Activated CD4-positive, alpha-beta T cell treated with anti-CD3 and anti-CD28 coated beads, Interleukin-10, Interleukin-2, amounts not matched to agents 100 ng/mL and 50 ng/mL, durations not matched to agents 16 hours and 8 hours (primary cell): ENCODE measurements around the gene KRTAP1-3.
"Not testable (repeated sequence)": the region's sequence is repeated elsewhere in the genome, so short reads cannot be mapped to it uniquely, and the experiment has no call there.

ENCODE experiments used
- DNase-seq: peaks from one replicate; pipeline ENCODE4 v3.0.0-alpha.2; 2020

Gene KRTAP1-3, protein sequence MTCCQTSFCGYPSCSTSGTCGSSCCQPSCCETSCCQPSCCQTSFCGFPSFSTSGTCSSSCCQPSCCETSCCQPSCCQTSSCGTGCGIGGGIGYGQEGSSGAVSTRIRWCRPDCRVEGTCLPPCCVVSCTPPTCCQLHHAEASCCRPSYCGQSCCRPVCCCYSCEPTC

DNA sequence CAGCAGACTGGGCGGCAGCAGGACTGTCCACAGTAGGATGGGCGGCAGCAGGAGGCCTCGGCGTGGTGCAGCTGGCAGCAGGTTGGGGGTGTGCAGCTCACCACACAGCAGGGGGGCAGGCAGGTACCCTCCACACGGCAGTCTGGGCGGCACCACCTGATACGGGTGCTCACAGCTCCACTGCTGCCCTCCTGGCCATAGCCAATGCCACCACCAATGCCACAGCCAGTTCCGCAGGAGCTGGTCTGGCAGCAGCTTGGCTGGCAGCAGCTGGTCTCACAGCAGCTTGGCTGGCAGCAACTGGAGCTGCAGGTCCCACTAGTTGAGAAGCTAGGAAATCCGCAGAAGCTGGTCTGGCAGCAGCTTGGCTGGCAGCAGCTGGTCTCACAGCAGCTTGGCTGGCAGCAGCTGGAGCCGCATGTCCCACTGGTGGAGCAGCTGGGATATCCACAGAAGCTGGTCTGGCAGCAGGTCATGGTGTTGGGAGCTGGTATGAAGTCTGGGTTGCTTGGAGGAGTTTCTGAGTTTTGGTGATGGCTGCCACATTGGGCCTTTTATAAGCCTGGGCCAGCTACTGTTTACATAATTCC lies at the start of gene KRTAP1-3:
Gene KRTAP1-3 (minus strand): TSS at position 529 of the 590 bp plus-strand sequence. CDS start 53 bp downstream, at position 476.
- not testable (repeated sequence) for DNase-seq

DNA sequence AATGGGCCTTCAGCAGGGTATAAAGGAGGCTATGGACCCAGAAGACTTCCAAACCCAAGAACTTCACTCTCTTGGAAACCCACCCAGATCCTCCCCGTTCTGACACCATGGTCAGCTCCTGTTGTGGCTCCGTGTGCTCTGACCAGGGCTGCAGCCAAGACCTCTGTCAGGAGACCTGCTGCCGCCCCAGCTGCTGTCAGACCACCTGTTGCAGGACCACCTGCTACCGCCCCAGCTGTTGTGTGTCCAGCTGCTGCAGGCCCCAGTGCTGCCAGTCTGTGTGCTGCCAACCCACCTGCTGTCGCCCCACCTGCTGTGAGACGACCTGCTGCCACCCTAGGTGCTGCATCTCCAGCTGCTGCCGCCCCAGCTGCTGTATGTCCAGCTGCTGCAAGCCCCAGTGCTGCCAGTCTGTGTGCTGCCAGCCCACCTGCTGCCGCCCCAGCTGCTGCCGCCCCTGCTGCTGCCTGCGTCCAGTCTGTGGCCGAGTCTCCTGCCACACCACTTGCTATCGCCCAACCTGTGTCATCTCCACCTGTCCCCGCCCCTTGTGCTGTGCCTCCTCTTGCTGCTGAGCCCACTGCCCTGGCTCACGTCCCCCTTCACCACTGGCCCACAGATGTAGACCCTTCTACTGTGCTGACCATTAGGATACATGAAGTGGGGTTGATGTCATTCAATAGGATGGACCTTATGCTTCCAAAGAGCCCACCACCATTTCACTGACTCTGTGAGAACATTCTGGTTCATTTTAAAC lies 49.6 kb upstream of the KRTAP1-3 start, which contains the start of gene KRTAP4-7:
Gene KRTAP4-7 (plus strand): TSS at position 51 of the 757 bp plus-strand sequence. CDS start 57 bp downstream, at position 108.
- DNase-seq: not testable (repeated sequence)

DNA sequence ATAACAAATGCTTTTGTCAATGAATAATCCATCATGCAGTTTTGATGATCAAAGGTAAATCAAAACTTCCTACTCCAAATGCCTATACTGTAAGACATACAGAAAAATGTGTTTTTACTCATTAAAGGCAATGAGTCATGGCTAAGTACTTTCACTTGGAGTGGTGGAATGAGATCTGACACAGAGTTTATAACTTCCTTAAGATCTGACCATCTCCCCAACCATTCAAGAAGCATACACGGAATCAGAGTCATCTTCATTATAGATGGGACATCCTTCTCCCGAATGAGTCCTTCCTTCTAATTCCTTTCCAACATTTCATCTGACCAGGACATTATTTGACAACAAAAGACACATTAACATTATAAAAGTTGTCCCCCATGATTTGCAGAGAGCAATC lies 48.8 kb upstream of the KRTAP1-3 start:
- not testable (repeated sequence) for DNase-seq

DNA sequence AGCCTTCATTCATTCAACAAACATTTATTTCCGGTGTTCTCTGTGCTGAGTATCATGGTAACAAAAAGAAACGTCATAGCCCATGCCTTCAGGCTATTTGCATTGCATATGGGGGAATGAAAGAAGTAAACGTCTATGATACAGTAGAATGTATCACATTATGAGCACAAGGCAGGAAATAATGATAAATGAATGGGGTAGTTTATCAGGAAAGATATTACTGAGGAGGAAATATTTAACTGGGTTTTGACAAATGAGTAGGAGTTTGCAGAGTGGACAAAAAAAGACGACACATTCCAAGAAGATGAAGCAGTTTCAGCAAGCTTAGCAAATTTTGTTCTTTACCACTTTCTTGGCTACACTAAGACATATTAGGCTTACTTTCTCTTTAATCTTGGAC lies 48.0 kb upstream of the KRTAP1-3 start:
- no peak for DNase-seq

DNA sequence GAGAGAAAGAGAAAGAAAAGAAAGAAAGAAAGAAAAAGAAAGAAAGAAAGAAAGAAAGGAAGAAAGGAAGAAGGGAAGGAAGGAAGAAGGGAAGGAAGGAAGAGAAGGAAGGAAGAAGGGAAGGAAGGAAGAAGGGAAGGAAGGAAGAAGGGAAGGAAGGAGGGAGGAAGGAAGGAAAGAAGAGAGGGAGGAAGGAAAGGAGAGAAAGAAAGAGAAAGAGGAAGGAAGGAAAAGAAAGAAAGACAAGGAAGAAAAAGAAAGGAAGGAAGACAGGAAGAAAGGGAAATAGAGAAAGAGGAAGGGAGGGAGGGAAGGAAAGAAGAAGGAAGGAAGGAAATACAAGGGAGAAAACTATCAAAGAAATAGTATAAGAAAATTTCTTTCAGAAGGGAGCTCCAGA lies 42.1 kb upstream of the KRTAP1-3 start:
- DNase-seq: no peak

DNA sequence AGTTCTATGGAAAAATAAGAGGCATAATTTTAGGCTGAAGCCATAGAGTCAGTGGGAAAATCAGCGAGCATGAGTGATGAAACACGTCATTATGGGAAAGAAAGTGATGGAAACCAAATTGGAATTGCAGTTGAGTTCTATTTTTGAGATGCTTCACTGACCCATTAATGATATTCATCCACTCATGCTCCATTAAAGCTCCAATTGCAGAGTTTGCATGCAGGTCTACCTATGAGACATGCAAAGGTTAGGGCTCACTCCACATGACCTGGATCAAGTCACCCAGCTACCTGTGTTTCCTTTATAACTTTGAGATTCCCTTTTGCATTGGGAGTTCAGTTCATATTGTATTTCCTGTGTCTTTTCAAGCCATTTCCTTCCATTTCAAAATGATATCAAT lies 39.0 kb upstream of the KRTAP1-3 start:
- DNase-seq: no peak

DNA sequence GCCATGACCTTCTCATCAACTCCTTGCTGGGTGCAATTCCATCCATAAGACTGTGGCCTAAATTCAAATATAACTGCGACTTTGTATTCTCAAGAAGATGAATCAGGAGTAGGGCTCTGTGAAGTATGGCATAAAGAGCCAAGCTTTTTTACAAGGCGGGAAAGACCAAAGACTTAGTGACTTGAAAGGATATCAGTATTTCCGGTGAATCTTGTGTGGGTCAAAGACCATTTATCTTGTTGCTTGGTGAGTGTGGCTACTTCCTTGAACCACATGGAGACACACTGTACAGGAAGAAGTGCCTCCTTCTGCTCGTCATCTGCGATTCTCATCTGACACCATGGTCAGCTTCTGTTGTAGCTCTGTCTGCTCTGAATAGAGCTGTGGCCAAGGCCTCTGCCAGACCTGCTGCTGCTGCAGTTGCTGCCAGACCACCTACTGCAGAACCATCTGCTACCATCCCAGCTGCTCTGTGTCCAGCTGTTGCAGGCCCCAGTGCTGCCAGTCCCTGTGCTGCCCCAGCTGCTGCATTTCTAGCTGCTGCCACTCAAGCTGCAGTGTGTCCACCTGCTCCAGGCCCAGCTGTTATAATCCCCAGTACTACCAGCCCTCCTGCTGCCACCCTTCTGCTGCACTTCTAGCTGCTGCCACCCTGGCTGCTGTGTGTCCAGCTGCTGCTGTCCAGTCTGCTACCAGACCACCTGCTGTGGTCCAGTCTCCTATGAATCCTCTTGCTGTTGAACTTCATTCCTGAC lies 37.1 kb upstream of the KRTAP1-3 start:
- no peak for DNase-seq

DNA sequence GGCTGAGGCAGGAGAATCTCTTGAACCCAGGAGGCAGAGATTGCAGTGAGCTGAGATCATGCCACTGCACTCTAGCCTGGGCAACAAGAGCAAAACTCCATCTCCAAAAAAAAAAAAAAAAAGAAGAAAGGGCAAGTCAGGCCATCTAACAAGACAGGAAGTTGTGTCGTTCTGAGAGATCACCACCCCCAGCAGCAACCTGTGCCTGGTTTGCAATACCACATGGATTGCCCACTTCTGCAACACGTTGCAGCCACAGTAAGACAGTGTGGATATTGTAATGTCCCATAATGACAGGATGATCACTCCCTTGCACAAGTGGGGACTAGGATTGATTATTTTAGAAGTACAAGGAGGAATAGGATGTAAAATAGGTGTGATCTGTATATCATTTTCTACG lies 34.4 kb upstream of the KRTAP1-3 start:
- DNase-seq: no peak

DNA sequence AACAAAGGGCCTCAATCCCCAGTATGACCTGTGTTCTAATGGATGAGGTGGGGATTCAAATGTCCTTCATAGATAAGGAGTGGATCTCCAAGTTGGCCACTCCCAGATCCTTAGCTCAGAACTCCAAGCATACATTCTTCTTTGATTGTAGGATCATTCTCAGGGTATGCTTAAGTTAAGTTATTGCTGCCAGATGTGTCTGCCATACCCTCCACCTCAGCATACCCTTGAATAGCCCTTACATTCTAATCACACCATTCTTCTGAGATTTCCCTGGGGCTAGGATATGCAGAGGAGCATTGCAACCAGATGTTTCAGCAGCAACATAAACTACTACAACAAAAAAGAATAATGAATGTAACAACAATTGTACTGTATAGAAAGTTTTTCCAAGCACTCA lies 32.6 kb upstream of the KRTAP1-3 start:
- no peak for DNase-seq

DNA sequence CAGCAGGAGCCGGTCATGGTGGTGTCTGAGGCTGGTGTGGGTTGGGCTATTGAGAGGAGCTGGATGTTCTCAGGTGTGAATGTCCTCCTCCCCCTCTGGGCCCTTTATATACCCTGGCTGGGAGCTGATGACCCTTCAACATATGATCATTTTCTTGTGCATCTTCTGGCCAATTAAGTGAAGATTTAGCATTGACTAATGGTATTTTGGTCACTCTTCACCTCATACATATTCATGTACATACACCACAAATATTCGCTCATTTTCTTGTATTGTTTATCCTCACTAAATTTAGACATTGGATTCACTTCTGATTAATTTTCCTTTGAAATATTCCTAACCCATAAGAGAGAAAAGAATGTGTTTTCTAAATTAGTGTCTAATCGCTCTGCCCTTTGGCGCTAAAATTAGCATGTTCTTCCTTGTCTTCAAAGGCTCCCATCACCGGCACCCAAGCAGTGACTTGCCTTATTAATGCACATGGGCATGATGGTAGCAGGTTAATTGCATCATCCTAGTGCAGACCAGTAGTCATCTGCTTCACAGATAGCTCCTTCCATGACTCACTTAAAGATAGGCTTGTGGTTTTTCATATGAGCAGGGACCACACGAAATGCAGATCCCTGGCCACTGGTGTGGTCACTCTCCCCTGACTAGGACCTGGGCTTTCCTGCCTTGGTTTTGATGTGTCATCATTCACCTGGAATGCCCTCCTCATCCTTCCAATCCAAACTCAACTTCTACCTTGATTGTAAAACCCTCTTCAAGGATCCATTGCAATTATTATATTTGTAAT lies 31.4 kb upstream of the KRTAP1-3 start, which contains the start of gene KRTAP2-4:
Gene KRTAP2-4 (minus strand): TSS at position 51 of the 796 bp plus-strand sequence. CDS start 34 bp downstream, at position 17.
- peak; percentile 5 for DNase-seq

DNA sequence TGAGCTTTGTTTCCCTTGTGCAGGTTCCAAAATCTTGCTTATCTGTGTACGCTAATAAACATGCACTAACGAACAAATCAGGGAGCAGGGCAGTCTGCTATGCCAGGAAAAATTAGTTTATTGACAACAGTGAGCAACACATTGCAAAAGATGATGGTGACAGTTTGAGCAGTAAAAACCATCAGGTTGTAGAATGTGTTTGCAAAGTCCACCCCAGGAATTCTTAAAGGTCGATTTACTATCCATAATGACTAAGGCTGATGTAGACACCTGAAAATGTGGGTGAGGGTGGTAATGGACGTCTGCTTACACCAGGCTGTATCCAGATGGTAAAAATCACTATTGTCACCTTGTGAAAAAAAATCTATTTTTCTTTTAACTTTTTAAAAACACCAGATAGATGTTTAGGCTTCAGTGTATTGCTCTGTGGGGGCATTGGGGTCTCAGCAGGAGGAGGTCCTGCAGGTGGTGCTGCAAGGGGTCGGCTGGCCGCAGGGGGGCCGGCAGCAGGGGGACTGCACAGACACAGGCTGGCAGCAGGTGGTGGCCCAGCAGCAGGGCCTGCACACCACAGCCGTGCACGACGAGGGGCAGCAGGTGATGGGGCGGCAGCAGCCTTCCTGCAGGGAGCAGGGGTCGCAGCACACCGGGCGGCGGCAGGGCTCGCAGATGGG lies 30.5 kb upstream of the KRTAP1-3 start:
- not testable (repeated sequence) for DNase-seq

DNA sequence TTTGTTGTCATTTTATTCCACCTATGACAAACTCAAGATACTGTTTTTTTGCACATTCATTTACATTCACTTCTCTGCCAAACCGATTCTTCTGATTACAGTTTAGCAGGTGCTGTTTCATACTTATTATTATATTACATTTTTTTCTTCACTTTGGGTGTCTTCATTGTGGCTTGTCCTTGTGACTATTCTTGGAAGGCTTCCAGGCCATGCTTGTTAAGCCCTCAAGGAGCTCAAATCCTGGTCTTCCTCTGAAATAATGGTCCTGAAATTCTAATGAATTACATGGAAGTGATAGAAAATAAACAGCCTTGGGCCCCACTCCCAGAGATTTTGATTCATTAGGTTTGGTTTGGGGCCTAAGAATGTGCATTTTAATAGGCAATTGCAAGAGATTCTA lies 29.6 kb upstream of the KRTAP1-3 start:
- no peak for DNase-seq

DNA sequence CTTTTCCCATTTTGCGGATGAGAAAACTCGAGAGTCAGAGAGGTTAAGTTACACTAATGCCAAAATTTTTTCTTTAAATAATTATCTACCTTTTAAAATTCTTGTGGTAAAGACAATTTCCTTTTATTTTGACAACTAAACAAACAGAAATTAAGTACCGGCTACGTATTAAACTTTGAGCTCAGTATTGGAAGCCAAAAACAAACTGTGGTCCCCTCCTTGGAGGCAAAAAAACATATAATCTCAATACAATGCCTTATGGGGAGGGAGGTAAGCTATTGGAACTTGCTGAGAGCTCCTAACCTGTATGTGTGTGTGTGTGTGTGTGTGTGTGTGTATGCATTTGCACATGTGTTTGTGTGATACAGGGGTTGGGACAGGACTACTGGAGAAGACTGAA lies 28.8 kb upstream of the KRTAP1-3 start:
- no peak for DNase-seq

DNA sequence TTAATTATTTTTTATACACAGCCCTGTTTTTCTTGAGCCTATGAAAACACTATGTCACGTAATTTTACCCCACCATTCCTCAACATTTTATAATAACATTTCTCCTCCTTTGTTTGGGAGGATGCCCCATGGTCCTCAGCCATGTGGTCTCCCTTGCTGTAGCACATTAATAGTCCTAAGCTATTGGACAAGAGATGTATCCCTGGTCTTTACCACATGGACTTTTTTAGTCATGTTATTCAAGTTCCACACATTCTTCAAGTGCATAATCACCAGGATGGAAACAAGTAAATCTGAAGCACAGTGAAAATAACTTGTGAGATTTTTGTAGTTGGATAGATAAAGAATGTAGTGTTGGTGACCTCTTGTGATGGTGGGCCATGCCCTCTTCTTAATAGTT lies 27.3 kb upstream of the KRTAP1-3 start:
- DNase-seq: no peak

DNA sequence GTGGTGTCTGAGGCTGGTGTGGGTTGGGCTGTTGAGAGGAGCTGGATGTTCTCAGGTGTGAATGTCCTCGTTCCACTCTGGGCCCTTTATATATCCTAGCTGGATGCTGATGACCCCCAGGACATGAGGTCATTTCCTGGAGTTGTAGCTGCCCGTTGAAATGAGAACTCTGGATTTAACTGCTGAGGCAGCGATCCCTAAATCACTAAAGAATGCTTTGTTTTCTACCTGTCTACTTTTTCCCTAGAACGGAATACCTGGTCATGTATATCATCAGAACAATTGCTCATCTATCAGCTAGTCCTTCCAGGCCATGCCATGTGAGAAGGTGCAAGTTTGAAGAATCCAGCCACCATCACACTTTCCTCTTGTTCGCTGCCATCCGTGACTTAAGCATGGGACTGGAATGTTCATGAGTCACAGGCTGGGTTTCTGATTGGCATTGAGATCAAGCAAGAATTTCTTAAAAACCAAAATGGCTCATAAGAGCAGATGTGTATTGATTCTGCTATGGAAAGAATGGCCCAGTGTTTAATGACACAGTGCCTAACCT lies 25.5 kb upstream of the KRTAP1-3 start, which contains the start of gene KRTAP2-3:
Gene KRTAP2-3 (minus strand): TSS at position 63 of the 553 bp plus-strand sequence. CDS start 64 bp downstream, outside the sequence.
- DNase-seq: no peak

DNA sequence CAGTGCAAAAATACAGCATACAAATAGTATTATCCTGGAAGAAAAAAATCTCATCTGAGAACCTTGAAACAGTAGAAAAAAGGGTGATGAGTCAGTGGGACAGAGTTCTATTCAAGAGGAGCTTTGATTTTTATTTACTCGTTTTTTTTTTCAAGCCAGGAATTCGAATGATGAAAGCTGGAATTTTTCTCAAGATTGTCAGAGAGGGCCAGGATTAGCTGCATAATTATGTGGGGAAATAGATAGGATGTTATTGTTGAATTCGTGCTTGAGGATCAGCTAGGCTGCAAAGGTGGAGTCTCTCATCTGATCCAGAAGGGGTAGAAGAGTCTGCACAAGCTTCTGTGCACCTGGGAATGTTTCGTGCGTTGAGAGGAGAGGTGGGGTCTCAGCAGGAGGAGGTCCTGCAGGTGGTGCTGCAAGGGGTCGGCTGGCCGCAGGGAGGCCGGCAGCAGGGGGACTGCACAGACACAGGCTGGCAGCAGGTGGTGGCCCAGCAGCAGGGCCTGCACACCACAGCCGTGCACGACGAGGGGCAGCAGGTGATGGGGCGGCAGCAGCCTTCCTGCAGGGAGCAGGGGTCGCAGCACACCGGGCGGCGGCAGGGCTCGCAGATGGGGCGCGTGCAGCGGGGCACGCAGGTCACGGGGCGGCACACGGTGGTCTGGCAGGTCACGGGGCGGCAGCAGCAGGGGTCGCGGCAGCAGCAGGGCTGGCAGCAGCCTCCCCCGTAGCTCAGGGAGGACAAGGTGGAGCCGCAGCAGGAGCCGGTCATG lies 24.8 kb upstream of the KRTAP1-3 start:
- DNase-seq: not testable (repeated sequence)

DNA sequence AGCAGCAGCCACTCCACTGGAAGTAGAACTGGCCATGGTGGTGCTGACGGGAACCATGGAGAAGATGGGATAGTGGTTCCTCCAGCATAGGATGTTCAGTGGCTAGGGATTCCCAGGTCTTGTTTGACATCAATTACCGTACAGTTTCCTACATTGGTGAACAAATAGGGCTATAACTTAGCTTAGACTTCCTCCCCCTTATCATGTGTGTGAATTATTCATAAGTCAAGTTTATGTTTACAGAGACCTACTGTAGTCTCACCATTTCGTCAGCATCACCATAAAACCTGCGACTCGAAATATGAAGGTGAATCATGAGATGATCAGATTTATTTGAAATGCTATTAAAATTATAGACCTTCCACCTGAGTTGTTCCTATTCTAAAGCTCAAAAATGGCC lies 24.1 kb upstream of the KRTAP1-3 start:
- no peak for DNase-seq

DNA sequence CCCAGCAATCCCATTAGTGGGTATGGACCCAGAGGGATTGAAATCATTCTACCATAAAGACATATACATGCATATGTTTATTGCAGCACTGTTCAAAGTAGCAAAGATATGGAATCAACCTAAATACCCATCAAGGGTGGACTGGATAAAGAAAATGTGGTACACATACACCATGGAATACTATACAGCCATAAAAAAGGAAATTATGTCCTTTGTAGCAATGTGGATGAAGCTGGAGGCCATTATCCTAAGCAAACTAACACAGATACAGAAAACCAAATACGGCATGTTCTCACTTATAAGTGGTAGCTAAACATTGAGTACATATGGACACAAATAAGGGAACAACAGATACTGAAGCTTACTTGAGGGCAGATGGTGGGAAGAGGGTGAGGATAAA lies 22.9 kb upstream of the KRTAP1-3 start:
- no peak for DNase-seq

DNA sequence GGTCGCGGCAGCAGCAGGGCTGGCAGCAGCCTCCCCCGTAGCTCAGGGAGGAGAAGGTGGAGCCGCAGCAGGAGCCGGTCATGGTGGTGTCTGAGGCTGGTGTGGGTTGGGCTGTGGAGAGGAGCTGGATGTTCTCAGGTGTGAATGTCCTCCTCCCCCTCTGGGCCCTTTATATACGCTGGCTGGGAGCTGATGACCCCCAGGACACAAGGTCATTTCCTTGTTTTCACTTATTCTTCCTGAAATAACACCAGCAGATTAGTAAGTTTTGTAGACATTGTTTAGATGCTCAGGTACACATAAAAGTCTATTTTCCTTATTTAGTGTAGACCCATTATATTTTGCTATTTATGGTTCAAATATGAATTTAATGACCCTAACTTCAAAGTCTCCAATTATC lies 20.5 kb upstream of the KRTAP1-3 start, which contains the start of gene KRTAP2-2:
Gene KRTAP2-2 (minus strand): TSS at position 101 of the 400 bp plus-strand sequence. CDS start 19 bp downstream, at position 82.
- DNase-seq: not testable (repeated sequence)

DNA sequence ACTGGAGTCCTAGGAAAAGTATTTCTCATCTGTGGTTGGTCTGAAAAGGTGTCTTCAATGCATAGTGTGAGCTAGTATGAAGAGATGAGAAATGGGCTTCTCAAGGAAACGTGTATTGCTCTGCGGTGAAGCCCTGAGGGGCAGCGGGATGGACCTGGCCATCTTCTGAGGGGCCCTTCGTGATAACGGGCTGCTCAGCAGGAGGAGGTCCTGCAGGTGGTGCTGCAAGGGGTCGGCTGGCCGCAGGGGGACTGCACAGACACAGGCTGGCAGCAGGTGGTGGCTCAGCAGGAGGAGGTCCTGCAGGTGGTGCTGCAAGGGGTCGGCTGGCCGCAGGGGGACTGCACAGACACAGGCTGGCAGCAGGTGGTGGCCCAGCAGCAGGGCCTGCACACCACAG lies 19.9 kb upstream of the KRTAP1-3 start:
- not testable (repeated sequence) for DNase-seq
